Activated T-helper 2 cell treated with anti-CD3 and anti-CD28 coated beads, Interferon-gamma antibody, Interleukin-2, Interleukin-4, amounts not matched to agents 10 μg/mL and 5 μg/mL and 100 μg/mL, durations not matched to agents 14 hours and 24 hours and 36 hours (primary cell): ENCODE data around the gene DSCAM. TPM values are rescaled to one million over a fixed set of nuclear protein-coding genes. Genes with fewer than 3 reads are reported as not detected.

Source experiments
- DNase-seq: peaks from one replicate; pipeline ENCODE4 v3.0.0; 2021; ENCODE audit warnings: low spot score
- H3K27ac Mint-ChIP-seq: one replicate; pipeline ENCODE4 v1.8.0; 2021; ENCODE audit warnings: mixed read lengths
- H3K27me3 Mint-ChIP-seq: one replicate; pipeline ENCODE4 v1.8.0; 2021; ENCODE audit warnings: low read depth, mixed read lengths
- H3K36me3 Mint-ChIP-seq: one replicate; pipeline ENCODE4 v1.8.0; 2021; ENCODE audit warnings: low read depth, mixed read lengths
- H3K4me1 Mint-ChIP-seq: one replicate; pipeline ENCODE4 v1.8.0; 2021; ENCODE audit warnings: low read depth, mixed read lengths
- H3K4me3 Mint-ChIP-seq: one replicate; pipeline ENCODE4 v1.8.0; 2021; ENCODE audit warnings: low read depth, mild to moderate bottlenecking, moderate library complexity, mixed read lengths
- H3K9me3 Mint-ChIP-seq: one replicate; pipeline ENCODE4 v1.8.0; 2021; ENCODE audit warnings: mixed read lengths
- intact Hi-C: fragments of 100-400 bp; cut with micrococcal nuclease; formaldehyde crosslinking; loops from one replicate; pipeline ENCODE4 v1.15.1; 2023
- total RNA-seq: library from RNA; stranded (reverse); gene quantifications from 2 replicates; pipeline ENCODE4 v1.2.3, GENCODE V29; 2022

The DSCAM gene
- total RNA-seq, 1 donor from 2014 or later, result not detected

DNA sequence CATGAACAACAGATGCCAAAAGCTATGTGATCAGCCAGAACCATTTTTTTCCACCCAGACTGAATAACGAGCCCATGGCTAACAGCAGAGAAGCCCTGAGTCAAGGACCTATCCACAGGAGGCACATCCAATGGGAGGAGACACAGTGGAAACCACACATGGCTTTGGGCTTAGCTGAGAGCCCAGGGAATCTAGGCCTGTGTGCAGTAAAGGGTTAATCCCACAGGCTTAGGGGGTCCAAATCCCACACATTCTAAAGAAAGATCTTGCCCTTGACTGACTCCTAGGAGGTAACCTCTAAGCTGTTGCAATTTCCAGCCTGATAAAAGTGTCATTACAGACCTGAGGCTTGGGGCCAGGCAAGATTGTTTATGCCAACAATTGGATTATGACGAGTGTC is 194.5 kb downstream of the DSCAM start:
- no peak for DNase-seq
- Mint-ChIP-seq H3K4me3 (no peak overlapping the region), H3K9me3 (peaks cover 32% of the 10 kb centered on the region), H3K27me3 (no peaks in the 10 kb centered on the region), H3K36me3 (no peaks in the 10 kb centered on the region), H3K4me1 (no peaks in the 10 kb centered on the region), H3K27ac (no peak overlapping the region)
- intact Hi-C loops, result no loop called here

DNA sequence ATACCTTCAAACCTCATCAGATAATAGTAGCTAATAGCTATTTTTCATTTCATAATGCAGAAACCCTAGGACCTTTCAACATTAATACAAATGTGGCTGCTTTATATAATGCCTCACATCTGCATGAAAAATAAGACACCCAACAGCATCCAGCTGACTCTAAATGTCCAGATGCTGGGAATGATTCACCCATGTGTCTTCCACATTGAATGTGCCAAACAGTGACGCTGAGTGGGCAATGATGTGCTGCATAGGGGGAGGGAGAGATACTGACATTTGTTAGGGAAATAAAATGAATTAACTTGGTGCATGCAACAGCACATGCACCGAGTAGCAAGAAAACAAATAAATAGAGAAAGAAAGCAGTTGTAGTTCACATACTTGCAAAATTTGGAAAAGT is 199.3 kb downstream of the DSCAM start:
- Mint-ChIP-seq H3K36me3 (no peaks in the 10 kb centered on the region), H3K27me3 (no peaks in the 10 kb centered on the region), H3K4me1 (no peaks in the 10 kb centered on the region), H3K27ac (no peak overlapping the region), H3K4me3 (no peak overlapping the region), H3K9me3 (peaks cover 27% of the 10 kb centered on the region)
- no peak for DNase-seq
- intact Hi-C loops, result no loop called here

- H3K27ac Mint-ChIP-seq, result no peak overlapping the region
- DNase-seq, result no peak
- H3K9me3 Mint-ChIP-seq, result peaks cover 32% of the 10 kb centered on the region
- no peak overlapping the region for H3K4me3 Mint-ChIP-seq
- no peaks in the 10 kb centered on the region for H3K36me3 Mint-ChIP-seq
- intact Hi-C loops, result no loop called here
- H3K4me1 Mint-ChIP-seq, result no peaks in the 10 kb centered on the region
- H3K27me3 Mint-ChIP-seq, result no peaks in the 10 kb centered on the region
These were observed 200.3 kb downstream of the DSCAM start for GRCh38 chr21:40646651-40647050.

- Mint-ChIP-seq H3K4me3 (no peak overlapping the region), H3K27me3 (no peaks in the 10 kb centered on the region), H3K27ac (no peak overlapping the region), H3K9me3 (peaks cover 22% of the 10 kb centered on the region), H3K36me3 (no peaks in the 10 kb centered on the region), H3K4me1 (no peaks in the 10 kb centered on the region)
- DNase-seq, result no peak
- intact Hi-C loops, result no loop called here
These were observed 205.9 kb downstream of the DSCAM start for GRCh38 chr21:40641042-40641441.

- H3K9me3 Mint-ChIP-seq, result peaks cover 23% of the 10 kb centered on the region
These were observed 206.6 kb downstream of the DSCAM start for GRCh38 chr21:40640266-40640789.

DNA sequence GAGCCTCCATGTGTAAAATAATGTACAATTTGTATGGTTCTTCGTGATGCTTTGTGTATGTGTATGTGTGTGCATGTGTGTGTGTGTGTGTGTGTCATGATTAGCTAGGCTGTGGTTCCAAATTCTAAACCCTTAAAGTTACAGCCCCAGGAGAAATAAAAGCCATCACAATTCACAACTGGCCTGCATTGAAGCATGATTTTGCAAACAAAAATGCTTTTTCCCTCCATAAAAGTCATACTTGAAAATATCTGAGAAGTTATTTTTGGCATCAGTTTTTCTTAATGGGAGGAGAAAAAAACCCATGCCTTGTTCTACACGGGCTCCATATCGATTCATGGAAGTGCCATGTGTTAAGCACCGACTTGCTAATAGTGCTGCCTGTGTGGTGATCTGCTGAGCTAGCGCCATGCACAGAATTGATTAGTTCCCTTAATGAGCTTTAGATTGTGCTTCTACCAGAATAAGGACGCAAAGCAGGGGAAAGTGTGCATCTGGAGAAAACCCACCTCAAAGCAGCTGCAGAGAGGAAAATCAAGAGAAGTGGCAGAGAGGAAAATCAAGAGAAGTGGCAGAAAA is 207.3 kb downstream of the DSCAM start:
- no peaks in the 10 kb centered on the region for H3K27me3 Mint-ChIP-seq
- peaks cover 20% of the 10 kb centered on the region for H3K9me3 Mint-ChIP-seq
- intact Hi-C loops, result no loop called here
- H3K4me1 Mint-ChIP-seq, result no peaks in the 10 kb centered on the region
- no peak overlapping the region for H3K4me3 Mint-ChIP-seq
- DNase-seq, result no peak
- no peaks in the 10 kb centered on the region for H3K36me3 Mint-ChIP-seq
- H3K27ac Mint-ChIP-seq, result no peak overlapping the region

More at GRCh38 chr21:40640266-40640789, 206.6 kb downstream of the DSCAM start:
- DNase-seq, result no peak
- Mint-ChIP-seq H3K4me3 (no peak overlapping the region), H3K36me3 (no peaks in the 10 kb centered on the region), H3K27me3 (no peaks in the 10 kb centered on the region), H3K4me1 (no peaks in the 10 kb centered on the region), H3K27ac (no peak overlapping the region)
- intact Hi-C loops, result no loop called here

DNA sequence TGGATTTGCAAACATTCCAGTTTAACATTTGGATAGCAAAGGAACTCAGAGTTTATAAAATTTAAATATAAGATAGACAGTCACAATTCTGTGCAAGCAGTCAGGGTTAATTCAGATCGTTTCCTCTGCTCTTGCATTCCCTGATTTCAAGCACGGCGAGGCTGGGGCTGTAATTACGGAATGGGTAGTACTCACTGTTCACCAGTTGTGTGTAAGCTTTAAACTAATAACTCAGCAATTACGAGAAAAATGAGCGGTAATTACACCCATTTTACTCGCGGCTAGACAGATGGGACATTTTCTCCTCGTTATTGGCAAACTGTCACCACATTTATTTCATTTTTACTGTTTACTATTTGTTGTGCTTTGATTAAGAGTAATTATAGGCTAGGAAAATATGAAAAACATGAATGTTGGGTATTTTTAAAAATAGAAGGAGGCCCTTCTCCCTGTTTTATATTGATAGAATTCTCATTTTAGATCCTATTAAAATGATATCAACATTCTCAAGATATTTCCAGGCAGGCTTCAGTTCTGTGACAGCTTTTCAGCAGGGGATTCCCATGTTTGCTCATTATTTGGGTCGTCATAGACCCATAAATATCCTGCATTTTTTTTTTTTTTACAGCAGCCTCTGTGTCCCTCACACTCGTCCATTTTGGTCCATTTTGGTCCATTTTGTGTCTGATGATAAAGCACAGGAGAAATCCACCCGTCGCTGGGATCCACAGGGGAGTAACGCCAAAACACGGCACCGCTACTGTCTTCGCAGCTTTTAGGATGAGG is 208.3 kb downstream of the DSCAM start:
- Mint-ChIP-seq H3K4me3 (no peak overlapping the region), H3K36me3 (no peaks in the 10 kb centered on the region), H3K9me3 (peaks cover 20% of the 10 kb centered on the region), H3K4me1 (no peaks in the 10 kb centered on the region), H3K27ac (no peak overlapping the region), H3K27me3 (no peaks in the 10 kb centered on the region)
- DNase-seq, result no peak
- intact Hi-C loops, result no loop called here

DNA sequence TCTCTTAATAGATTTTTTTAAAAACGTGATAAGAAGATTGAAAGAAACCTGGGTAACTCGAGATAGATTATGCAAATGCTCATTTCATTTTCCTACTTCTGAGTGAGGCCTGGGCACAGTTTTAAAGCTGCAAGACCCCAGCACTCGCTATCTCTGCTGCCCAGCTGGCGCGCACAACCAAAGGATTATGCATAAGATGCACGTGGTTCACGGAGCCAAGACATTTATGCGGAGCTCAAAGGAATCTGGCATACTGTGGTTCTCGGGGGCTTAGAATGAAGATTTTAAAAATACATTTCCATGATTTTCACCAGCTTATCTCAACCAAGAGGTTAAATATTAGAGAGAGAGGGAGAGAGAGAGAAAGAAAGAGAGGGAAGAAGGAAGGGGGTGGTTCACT is 210.9 kb downstream of the DSCAM start:
- no peak overlapping the region for H3K27ac Mint-ChIP-seq
- H3K4me1 Mint-ChIP-seq, result no peaks in the 10 kb centered on the region

DNA sequence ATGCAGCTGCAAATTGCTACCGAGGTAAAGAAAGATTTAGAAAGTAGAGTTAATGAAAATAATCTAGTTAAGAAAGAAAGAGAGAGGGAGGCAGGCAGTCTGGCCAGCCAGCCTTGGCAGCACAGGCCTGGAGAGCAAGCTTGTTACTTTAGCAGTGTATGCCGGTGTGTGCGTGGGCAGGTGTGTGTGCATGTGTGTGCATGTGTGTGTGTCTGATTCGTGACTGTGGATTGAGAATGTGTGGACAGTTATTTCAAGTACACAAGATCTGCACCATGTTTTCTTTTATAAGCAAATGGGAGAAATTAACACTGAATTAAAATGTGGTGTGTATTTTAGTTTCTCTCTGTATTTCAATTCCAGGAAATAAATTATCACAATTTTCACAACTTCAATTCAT is 211.6 kb downstream of the DSCAM start:
- no peaks in the 10 kb centered on the region for H3K4me1 Mint-ChIP-seq
- no peak overlapping the region for H3K4me3 Mint-ChIP-seq
- H3K9me3 Mint-ChIP-seq, result peaks cover 10% of the 10 kb centered on the region
- H3K36me3 Mint-ChIP-seq, result no peaks in the 10 kb centered on the region
- intact Hi-C loops, result no loop called here
- no peak overlapping the region for H3K27ac Mint-ChIP-seq
- no peak for DNase-seq
- H3K27me3 Mint-ChIP-seq, result no peaks in the 10 kb centered on the region

More for the DNA sequence above, 210.9 kb downstream of the DSCAM start:
- no peak for DNase-seq
- Mint-ChIP-seq H3K9me3 (peaks cover 16% of the 10 kb centered on the region), H3K4me3 (no peak overlapping the region), H3K36me3 (no peaks in the 10 kb centered on the region), H3K27me3 (no peaks in the 10 kb centered on the region)
- intact Hi-C loops, result no loop called here

- Mint-ChIP-seq H3K27ac (no peak overlapping the region), H3K36me3 (no peaks in the 10 kb centered on the region), H3K4me1 (no peaks in the 10 kb centered on the region), H3K27me3 (no peaks in the 10 kb centered on the region), H3K9me3 (peaks cover 12% of the 10 kb centered on the region), H3K4me3 (no peak overlapping the region)
- DNase-seq, result no peak
- intact Hi-C loops, result no loop called here
These were observed 212.8 kb downstream of the DSCAM start for GRCh38 chr21:40634141-40634540.

- DNase-seq, result no peak
- H3K4me1 Mint-ChIP-seq, result no peaks in the 10 kb centered on the region
- no peaks in the 10 kb centered on the region for H3K36me3 Mint-ChIP-seq
- intact Hi-C loops, result no loop called here
- H3K27me3 Mint-ChIP-seq, result no peaks in the 10 kb centered on the region
- no peak overlapping the region for H3K4me3 Mint-ChIP-seq
- peaks cover 15% of the 10 kb centered on the region for H3K9me3 Mint-ChIP-seq
- H3K27ac Mint-ChIP-seq, result no peak overlapping the region
These were observed 213.9 kb downstream of the DSCAM start for GRCh38 chr21:40633048-40633447.

- no peaks in the 10 kb centered on the region for H3K36me3 Mint-ChIP-seq
- intact Hi-C loops, result no loop called here
These were observed 215.7 kb downstream of the DSCAM start for GRCh38 chr21:40631211-40631610.

DNA sequence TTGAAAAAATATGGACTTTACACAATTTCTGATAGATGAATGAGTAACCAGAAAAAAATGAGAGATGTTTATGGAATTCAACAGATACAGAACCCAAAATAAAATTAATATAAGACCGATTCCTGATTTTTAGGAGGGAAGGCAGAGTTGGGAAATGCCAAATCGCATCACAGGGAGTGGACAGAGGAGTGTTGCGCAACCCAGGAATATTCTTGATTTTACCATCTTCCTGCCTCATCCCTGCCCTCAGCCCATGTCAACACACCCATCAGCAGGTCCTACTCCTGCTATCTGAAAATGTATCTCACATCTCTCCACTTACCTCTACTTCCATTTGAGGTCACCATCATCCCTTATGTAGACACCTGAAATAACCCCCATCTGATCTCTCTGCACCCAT is 221.0 kb downstream of the DSCAM start:
- no peaks in the 10 kb centered on the region for H3K36me3 Mint-ChIP-seq
- intact Hi-C loops, result no loop called here
- no peaks in the 10 kb centered on the region for H3K27me3 Mint-ChIP-seq
- no peak overlapping the region for H3K4me3 Mint-ChIP-seq
- DNase-seq, result no peak
- peaks cover 24% of the 10 kb centered on the region for H3K9me3 Mint-ChIP-seq
- no peak overlapping the region for H3K27ac Mint-ChIP-seq
- H3K4me1 Mint-ChIP-seq, result no peaks in the 10 kb centered on the region

More at GRCh38 chr21:40631211-40631610, 215.7 kb downstream of the DSCAM start:
- Mint-ChIP-seq H3K4me3 (no peak overlapping the region), H3K9me3 (peaks cover 20% of the 10 kb centered on the region), H3K4me1 (no peaks in the 10 kb centered on the region), H3K27me3 (no peaks in the 10 kb centered on the region), H3K27ac (no peak overlapping the region)
- DNase-seq, result no peak
